Activated CD8-positive, alpha-beta memory T cell treated with anti-CD3 and anti-CD28 coated beads, Interleukin-2, amount 50 U/mL, for 24 hours (primary cell): ENCODE measurements around the gene MARVELD2.
"Not testable (repeated sequence)": the region's sequence is repeated elsewhere in the genome, so short reads cannot be mapped to it uniquely, and the experiment has no call there.

Source experiments
- DNase-seq: peaks from one replicate; pipeline ENCODE4 v3.0.0-alpha.2; 2020; ENCODE audit errors: extremely low read depth

Gene MARVELD2, protein sequence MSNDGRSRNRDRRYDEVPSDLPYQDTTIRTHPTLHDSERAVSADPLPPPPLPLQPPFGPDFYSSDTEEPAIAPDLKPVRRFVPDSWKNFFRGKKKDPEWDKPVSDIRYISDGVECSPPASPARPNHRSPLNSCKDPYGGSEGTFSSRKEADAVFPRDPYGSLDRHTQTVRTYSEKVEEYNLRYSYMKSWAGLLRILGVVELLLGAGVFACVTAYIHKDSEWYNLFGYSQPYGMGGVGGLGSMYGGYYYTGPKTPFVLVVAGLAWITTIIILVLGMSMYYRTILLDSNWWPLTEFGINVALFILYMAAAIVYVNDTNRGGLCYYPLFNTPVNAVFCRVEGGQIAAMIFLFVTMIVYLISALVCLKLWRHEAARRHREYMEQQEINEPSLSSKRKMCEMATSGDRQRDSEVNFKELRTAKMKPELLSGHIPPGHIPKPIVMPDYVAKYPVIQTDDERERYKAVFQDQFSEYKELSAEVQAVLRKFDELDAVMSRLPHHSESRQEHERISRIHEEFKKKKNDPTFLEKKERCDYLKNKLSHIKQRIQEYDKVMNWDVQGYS

DNA sequence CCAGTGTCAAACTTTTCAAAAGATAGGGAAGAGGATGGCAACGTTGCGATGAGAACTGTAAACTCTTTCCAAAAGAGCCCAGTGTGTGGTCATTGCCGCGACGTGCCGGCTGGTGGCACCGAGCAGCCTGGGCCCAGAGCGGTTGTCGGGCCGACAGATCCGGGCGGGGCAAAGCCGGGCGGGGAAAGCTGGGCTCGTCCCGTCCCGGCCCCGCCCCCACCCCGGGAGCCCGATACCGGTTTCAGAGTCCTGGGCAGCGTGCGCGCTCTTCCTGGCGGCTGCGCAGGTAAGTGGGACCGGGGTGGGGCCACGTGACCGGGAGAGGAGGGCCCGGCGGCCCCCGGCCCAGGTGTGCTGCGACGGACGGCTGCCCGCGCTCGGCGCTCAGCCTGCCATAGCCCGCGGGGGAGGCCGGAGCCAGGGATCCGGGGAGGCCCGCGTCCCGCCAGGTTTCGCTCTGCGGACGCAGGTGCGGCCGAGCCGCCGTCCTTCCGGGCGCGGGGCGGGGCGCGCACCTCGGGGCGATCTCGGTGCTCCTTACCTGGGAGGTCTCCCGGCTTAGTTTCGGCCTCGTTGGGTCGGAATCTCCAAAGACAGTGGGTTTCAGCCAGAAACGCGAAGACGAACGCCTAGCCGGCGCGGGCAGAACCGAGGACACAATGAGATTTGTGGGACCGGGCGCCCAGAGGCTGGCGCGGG lies at the start of gene MARVELD2:
Gene MARVELD2, plus strand, starts transcription at position 232 of the 699 bp plus-strand sequence. CDS start 4,270 bp downstream, outside the sequence.
- no peak for DNase-seq

DNA sequence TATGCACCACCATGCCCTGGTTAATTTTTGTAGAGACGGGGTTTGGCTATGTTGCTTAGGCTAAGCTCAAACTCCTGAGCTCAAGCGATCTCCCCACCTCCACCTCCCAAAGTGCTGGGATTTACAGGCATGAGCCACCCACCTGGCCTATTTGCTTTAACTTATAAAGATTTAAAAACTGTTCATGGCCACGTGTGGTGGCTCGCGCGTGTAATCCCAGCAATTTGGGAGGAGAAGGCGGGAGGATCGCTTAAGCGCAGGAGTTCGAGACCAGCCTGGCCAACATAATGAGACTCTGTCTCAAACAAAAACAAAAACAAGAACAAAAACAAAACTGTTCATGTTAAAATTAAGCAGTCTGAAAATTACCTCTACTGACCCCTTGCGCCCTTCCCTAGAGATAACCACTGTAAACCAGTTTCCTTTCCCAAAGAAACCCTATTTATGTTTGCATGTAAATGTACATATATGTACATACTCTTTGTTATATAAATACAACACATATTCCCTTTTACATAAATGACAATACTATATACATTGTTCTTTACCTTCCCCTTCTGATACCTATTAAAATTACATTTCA lies 47.1 kb upstream of the MARVELD2 start:
- no peak for DNase-seq

DNA sequence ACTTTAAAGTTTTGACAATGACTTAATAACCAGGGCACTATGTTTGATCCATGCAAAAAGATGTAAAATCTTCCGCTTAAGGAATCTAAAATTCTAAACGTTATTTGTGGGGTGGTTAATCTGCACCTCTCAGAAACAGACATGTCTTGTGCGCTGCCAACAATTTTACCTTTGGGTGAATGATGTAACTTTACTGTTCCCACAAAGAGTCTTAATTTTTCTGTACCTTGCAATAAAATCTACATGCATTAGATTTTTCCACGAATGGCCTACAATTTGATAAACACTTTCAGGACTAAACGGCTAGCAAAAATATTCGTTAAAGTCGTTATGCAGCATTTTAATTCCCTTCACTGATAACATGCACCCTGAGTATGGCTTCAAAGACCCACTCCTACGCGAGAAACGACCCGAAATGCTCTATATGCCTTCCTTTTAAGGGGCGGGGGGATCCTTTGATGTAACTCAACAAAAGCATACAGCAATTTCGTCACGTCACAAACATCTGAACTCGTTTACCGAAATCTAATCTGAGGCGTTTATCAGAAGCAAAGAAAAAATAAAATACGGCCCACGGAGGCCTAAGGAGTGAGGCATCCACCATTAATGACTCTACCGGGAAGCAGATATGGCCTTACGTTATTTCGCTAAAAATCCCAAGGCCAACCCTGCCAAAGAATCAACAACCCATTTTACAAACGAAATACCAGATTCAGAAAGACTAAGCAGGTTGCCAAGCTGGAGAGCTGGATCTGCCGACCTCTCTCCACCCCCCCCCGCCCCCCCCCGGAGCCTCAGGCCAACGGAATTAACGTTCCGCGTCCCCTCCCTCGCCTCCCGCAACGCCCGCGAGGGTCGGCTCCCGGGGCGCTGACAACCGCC lies 46.2 kb upstream of the MARVELD2 start:
- DNase-seq = no peak

DNA sequence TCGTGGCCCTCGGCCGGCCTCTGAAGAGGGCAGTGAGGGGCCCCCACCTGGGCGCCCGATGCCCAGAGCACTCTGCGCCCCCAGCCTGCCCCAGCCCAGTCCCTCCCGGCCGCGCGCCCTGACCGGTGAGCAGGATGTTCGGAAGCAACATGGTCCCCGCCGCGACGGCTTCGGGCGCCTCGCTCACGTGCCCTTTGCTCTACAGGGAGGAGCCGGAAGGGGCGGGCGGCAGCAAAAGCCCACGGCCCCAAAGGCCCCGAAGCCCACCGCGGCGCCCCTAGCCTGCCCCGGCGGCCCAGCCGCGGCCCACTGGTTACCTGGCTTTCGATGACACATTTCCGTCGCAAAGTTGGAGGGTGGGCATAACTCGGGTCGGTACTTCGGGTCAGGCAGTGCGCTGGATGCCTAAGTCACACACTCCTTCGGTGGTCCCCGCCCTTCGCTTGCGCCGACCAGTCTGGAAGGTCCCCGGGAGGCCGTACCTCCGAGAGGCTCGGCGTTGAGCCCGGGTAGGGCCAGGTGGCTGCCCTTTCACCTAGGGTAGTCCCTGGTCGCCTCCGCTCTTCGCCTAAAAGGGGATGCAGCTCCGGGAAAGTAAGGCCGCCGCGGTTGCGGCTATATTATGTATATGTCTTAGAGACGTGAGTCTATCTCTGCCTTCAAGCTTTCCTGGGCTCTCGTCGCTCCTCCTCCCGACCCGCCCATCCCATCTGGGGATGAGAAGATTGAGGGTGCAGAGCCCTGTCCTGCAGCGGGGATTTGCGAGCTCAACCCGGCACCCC lies 45.4 kb upstream of the MARVELD2 start, which contains the start of the genes AK6, RAD17 and TAF9:
Gene AK6, minus strand, starts transcription at position 181 of the 782 bp plus-strand sequence. Its CDS starts 30 bp downstream, at position 151.
Gene RAD17, plus strand, starts transcription at position 479 of the 782 bp plus-strand sequence. CDS start 2,391 bp downstream, outside the sequence.
Gene TAF9, minus strand, starts transcription at position 181 of the 782 bp plus-strand sequence. CDS start 3,783 bp downstream, outside the sequence.
- peak; percentile 78 for DNase-seq

DNA sequence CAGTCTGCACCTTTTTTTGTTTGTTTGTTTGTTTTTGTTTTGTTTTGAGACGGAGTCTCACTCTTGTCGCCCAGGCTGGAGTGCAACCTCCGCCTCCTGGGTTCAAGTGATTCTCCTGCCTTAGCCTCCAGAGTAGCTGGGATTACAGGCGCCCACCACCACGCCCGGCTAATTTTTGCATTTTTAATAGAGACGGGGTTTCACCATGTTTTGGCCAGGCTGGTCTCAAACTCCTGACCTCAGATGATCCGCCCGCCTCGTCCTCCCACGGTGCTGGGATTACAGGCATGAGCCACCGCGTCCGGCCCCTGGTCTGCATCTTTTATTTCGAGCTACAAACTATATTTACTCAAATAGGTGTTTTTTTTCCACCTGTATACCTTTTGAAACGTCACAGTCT lies 44.6 kb upstream of the MARVELD2 start:
- DNase-seq = not testable (repeated sequence)

DNA sequence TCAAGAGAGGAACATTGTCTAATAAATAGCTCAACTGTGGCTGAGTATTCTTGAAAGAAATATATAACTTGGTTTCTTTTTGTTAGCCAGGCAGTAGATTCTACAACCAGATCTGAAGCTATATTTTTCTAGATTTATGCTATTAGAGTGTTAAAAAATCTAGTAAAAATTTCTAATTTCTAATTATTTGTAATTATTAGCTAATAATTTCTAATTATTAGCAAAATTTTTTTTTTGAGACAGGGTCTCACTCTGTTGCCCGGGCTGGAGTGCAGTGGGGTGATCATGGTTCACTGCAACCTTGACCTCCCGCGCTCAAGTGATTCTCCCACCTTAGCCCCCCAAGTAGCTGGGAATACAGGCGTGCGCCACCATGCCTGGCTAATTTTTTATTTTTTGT lies 42.5 kb upstream of the MARVELD2 start:
- no peak for DNase-seq

DNA sequence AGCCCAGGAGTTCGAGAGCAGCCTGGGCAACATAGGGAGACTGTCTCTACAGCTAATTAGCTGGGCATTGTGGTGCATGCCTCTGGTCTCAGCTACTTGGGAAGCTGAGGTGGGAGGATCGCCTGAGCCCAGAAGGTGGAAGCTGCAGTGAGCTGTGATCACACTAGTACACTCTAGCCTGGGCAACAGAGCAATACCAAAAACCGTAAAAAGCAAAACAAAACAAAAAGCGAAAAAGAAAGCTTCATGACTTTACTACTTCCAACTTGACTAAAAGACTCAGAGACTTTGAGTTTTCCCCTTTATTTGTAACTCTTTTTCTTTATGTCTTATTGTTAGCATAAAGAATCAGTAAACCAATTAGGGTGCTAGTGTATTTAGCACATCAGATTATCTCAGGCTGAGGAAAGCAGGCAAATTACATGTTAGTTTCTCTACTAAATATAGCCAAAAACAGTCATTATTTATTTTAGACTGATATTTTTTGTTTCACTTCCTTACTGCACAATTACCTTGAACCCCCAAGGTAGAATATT lies 39.9 kb upstream of the MARVELD2 start:
- DNase-seq = no peak

DNA sequence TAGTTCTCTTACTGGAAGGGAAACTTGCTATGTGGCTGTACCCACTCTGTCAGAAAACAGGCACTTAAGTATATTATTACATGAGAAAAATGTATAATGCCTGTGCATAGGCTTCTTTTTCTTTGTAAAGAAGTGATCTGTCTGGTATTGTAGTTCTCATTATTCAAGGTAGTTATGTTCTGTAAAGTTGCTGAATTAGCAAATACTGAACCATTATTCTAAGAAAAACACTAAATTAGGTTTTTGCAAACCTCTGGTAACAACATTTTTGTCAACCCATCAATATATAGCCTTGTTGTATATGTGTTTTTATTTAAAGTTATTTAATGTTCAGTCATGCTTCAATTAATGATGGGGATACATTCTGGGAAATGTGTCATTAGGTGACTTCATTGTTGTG lies 36.5 kb upstream of the MARVELD2 start:
- no peak for DNase-seq

DNA sequence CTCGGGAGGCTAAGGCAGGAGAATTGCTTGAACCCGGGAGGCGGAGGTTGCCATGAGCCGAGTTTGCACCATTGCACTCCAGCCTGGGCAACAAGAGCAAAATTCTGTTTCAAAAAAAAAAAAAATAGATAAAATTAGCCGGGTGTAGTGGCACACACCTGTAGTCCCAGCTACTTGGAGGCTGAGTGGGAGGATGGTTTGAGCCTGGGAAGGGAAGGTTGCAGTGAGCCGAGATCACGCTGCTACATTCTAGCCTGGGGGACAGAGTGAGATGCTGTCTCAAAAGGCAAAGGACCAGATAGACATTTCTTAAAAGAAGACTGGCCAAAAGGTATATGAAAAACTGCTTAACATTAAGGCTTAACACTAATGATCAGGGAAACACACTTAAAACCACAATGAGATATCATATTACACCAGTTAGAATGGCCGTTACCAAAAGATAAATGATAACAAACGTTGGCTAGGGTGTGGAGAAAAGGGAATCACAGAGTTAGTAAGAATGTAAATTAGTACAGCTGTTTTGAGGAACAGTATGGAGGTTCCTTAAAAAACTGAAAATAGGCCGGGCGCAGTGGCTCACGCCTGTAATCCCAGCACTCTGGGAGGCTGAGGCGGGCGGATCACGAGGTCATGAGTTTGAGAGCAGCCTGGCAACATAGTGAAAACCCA lies 10.1 kb upstream of the MARVELD2 start:
- DNase-seq = no peak

DNA sequence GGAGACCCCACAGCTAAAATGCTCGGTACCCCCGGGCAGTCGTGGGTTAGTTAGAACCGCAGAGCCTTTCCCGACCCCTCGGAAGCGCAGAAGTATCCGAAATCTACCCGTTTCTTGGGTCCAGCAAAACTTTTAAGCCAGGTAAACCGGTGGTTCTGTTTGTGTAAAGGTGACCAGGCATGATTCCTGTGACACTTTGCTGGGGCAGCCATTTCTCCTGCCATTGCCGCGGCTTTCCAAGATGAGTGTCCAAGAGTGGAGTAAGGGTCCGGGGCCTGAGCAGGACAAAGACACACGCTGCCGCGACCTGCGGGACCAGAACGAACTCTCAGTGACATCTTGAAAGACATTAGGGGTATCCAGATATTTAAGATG lies 655 bp downstream of the MARVELD2 start:
- no peak for DNase-seq

DNA sequence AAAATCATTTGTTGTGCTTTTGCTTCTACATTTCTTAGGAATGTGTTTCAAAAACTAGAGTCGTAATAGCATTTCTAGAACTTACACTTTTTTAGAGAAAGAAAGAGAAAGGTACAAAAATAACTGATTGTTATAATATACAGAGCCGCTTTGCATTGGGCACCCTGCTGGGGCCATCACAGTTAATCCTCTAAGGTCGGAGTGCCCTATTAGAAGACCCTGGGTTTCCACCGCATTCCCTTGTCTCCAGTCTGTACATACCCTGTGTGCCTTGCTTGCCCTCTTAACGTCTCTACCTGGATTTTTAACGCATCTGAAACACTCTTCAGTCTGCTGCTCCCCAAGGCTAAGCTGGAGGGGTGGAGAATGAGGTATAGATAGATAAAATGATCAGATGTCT lies 1.3 kb downstream of the MARVELD2 start:
- DNase-seq = no peak

DNA sequence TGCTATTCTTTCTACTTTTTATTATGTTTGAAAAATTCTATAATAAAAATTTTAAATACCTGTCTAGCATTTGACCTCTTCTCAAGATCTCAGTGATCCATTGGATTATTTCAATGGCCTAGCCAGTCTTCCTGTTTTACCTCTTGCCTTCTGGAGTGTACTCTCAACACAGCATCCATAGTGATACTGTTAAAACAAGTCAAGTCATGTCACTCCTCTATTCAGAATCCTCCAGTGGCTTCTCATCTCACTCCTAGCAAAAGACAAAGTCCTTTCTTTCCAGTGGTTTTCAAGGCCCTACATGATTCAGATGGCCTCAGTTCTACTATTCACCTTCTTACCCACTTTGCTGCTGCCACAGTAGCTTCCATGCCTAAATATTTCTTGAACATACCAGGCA lies 1.8 kb downstream of the MARVELD2 start:
- DNase-seq = no peak

DNA sequence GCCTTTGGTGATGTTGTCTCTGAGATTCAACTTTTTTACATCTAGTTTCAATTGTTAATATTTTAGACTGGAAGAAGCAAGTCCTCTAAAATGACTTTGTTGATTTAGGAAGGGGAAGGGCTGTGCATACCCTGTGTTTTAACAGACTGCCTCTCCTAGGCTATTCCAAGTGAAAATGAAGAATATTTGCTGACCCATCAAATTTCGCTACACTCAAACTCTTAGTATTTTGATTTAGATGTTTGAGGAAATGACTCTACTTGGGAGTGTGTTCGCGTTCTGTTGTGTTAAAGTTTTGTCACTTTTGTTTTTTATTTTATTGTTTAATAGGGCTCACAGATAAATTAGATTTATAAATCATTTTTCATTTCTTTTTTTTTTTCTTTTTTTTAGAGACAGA lies 3.6 kb downstream of the MARVELD2 start:
- DNase-seq = no peak

DNA sequence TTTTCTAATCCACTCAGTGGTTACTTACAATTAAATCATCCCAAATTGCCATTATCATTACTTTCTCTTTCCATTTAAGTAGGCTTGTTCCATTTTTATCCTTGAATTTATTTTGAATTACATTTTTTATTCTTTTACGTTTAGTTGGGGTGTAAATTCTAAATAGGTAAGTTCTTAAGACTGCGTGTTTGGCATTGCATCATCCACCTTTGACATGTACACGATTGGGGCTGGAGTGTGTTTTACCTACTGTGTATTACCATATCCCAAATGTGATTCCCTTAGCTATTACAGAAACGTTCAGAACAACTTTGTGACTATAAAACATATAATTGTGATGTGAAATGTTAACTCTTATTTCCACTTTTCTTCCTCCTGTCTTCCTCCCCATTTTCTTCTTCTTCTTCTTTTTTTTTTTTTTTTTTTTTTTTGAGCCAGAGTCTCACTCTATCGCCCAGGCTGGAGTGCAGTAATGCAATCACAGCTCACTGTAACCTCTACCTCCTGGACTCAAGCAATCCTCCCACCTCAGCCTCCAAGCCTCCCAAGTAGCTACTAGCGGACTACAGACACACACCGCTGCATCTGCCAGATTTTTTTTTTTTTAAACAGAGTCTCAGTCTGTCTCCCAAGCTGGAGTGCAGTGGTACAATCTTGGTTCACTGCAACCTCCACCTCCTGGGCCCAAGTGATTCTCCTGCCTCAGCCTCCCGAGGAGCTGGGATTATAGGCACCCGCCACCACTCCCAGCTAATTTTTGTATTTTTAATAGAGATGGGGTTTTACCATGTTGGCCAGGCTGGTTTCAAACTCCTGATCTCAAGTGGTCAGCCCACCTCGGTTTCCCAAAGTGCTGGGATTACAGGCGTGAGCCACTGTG lies 16.7 kb downstream of the MARVELD2 start:
- no peak for DNase-seq

DNA sequence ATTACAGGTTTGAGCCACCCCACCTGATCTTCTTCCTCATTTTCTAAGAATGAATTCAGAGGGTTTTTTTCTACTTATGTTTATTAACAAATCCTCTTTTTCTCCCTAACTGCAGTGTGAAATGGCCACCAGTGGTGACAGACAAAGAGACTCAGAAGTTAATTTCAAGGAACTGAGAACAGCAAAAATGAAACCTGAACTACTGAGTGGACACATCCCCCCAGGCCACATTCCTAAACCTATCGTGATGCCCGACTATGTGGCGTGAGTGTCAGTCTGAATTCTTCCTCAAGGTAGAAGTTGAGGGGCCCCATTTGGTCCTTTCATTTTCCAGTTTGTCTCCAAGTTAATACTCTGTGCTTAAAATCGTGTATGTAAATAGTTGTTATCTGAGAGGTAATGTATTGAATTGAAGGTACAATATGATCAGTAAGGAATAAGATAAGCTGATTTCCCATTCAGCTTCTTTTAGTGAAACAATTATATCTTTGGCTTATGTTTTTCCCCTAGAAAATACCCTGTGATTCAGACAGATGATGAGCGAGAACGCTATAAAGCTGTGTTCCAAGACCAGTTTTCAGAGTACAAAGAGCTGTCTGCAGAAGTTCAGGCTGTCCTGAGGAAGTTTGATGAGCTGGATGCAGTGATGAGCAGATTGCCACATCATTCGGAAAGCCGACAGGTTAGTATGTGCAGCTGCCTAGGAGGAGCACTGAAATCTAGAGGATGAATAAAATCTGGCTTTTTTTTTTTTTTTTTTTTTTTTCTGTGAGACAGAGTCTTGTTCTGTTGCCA lies 17.7 kb downstream of the MARVELD2 start:
- no peak for DNase-seq

DNA sequence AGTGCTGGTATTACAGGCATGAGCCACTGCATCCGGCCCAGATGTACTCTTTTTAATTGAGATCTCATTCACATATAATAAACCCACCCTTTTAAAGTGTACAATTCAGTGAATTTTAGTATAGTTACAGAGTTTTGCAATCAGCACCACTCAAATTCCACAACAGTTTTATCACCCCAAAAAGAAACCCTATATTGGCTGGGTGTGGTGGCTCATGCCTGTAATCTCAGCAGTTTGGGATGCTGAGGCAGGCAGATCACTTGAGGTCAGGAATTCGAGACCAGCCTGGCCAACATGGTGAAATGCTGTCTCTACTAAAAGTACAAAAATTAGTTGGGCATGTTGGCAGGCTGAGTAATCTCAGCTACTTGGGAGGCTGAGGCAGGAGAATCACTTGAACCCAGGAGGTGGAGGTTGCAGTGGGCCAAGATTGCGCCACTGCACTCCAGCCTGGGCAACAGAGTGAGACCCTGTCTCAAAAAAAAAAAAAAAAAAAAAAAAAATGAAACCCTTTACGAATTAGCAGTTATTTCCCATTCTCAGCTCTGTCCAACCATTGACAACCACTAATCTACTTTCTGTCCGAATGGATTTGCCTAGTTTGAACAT lies 20.5 kb downstream of the MARVELD2 start:
- not testable (repeated sequence) for DNase-seq

DNA sequence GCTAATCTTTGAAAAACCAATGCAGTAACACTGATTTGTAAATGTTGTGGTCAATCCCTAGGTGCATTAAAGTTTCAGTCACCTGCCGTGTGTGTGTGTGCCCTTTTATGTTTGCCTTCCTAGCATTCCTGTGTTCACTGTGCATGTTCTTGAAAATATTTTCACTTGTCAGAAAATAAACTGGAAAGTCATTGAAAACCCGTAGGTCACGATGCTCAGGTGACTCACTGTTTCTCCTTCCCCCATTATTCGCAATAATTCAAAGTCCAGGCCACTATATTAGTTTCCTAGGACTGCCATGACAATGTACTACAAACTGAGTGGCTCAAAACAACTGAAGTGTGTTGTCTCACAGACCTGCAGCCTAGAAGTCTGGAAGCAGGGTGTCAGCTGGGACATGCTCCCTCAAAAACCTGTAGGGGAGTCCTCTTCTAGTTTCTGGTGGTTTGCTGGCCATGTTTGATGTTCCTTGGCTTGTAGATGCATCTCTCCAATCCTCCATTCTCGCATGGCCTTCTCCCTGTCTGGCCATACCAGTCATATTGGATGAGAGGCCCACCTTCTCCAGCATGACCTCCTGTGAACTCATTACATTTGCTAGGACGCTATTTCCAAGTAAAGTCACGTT lies 29.3 kb downstream of the MARVELD2 start:
- DNase-seq = no peak
